Osteocyte (in vitro differentiated cells): ENCODE measurements around the gene CKAP4. TPM values are rescaled to one million over a fixed set of nuclear protein-coding genes. Genes with fewer than 3 reads are reported as not detected.

Source experiments
- DNase-seq: peaks from one replicate; pipeline ENCODE4 v3.0.0; 2021; ENCODE audit warnings: mixed read lengths; ENCODE audit not compliant: unreplicated experiment; ENCODE audit errors: extremely low spot score
- H3K27ac Mint-ChIP-seq: one replicate; pipeline ENCODE4 v1.8.0; 2021; ENCODE audit warnings: mild to moderate bottlenecking, mixed read lengths; ENCODE audit not compliant: unreplicated experiment
- H3K27me3 Mint-ChIP-seq: one replicate; pipeline ENCODE4 v1.8.0; 2021; ENCODE audit warnings: mixed read lengths; ENCODE audit not compliant: unreplicated experiment
- H3K36me3 Mint-ChIP-seq: one replicate; pipeline ENCODE4 v1.8.0; 2021; ENCODE audit warnings: mixed read lengths; ENCODE audit not compliant: unreplicated experiment
- H3K4me1 Mint-ChIP-seq: one replicate; pipeline ENCODE4 v1.8.0; 2021; ENCODE audit warnings: mixed read lengths; ENCODE audit not compliant: unreplicated experiment
- H3K4me3 Mint-ChIP-seq: one replicate; pipeline ENCODE4 v1.8.0; 2021; ENCODE audit warnings: mild to moderate bottlenecking, moderate library complexity, mixed read lengths; ENCODE audit not compliant: unreplicated experiment
- H3K9me3 Mint-ChIP-seq: one replicate; pipeline ENCODE4 v1.8.0; 2021; ENCODE audit warnings: mixed read lengths; ENCODE audit not compliant: unreplicated experiment
- long read RNA-seq: library from polyadenylated mRNA; unstranded; transcript quantifications from one replicate; pipeline ENCODE4 v2.0.0, GENCODE V29; 2021
- total RNA-seq: library from RNA; stranded (reverse); gene quantifications from 2 replicates; pipeline ENCODE4 v1.2.1, GENCODE V29; 2021
- TF ChIP-seq, protein P1 (sequence below): fragments of 200-600 bp; sonication (generic); IDR thresholded peaks from 2 replicates; pipeline ENCODE4 v1.5.0; 2021; ENCODE audit warnings: antibody characterized with exemption, mild to moderate bottlenecking, moderate library complexity

Gene CKAP4
- total RNA-seq, result 182 and 197 TPM in 2 replicates
- long read RNA-seq, transcript CKAP4-201 (2 exons, 3,093 nt), result major isoform, 38 of 99 reads
- long read RNA-seq, partial matches to known transcripts, result 0 of 99 reads
- long read RNA-seq, other reads (novel, unspliced or antisense), result 61 of 99 reads

DNA sequence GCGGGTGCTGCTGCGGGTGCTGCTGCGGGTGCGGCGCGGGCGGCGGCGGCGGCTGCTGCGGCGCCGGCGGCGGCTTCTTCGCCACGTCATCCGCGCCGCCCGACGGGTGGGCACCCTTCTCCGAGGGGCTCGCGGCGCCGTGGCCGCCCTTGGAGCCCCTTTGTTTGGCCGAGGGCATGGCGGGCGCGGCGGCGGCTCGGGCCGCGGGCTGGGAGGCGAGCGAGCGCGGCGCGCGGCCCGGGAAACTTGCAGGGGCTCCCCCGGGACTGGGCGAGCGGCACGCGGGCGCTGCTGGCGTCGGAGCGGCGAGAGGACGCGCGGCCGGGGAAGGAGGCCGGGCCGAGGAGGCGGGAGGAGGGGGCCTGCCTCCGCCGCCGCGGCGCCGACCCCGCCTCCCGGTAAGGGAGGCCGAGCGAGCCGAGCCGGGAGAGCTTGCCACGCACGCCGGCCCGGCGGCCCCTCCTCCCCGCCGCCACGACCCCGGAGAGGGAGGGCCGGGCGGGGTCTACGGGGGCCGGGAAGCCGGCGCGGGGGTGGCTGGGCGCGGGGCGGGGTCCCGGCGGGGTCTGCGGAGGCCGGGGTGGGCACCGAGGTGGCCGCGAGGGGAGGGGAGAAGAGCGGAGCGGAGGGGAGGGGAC lies at the start of gene CKAP4:
Gene CKAP4 (minus strand): TSS at position 347 of the 638 bp plus-strand sequence. CDS start 169 bp downstream, at position 178.
- H3K27me3 Mint-ChIP-seq, result no peaks in the 10 kb centered on the region
- H3K4me1 Mint-ChIP-seq, result peaks cover 49% of the 10 kb centered on the region
- peak; percentile 94 for DNase-seq
- no peaks in the 10 kb centered on the region for H3K9me3 Mint-ChIP-seq
- H3K4me3 Mint-ChIP-seq, result peak within 1 kb of the TSS; percentile 79
- peak within 1 kb of the TSS; percentile 93 for H3K27ac Mint-ChIP-seq
- TF ChIP-seq, protein P1, sequence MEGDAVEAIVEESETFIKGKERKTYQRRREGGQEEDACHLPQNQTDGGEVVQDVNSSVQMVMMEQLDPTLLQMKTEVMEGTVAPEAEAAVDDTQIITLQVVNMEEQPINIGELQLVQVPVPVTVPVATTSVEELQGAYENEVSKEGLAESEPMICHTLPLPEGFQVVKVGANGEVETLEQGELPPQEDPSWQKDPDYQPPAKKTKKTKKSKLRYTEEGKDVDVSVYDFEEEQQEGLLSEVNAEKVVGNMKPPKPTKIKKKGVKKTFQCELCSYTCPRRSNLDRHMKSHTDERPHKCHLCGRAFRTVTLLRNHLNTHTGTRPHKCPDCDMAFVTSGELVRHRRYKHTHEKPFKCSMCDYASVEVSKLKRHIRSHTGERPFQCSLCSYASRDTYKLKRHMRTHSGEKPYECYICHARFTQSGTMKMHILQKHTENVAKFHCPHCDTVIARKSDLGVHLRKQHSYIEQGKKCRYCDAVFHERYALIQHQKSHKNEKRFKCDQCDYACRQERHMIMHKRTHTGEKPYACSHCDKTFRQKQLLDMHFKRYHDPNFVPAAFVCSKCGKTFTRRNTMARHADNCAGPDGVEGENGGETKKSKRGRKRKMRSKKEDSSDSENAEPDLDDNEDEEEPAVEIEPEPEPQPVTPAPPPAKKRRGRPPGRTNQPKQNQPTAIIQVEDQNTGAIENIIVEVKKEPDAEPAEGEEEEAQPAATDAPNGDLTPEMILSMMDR, result no peak
- peaks cover 8% of the 10 kb centered on the region for H3K36me3 Mint-ChIP-seq

- Mint-ChIP-seq H3K9me3 (no peaks in the 10 kb centered on the region), H3K4me3 (no peak overlapping the region), H3K4me1 (peaks cover 25% of the 10 kb centered on the region), H3K27me3 (no peaks in the 10 kb centered on the region), H3K36me3 (no peaks in the 10 kb centered on the region), H3K27ac (no peak overlapping the region)
- TF ChIP-seq, protein P1, result no peak
- no peak for DNase-seq
Observed at GRCh38 chr12:106297075-106297474, 49.3 kb upstream of the CKAP4 start.

DNA sequence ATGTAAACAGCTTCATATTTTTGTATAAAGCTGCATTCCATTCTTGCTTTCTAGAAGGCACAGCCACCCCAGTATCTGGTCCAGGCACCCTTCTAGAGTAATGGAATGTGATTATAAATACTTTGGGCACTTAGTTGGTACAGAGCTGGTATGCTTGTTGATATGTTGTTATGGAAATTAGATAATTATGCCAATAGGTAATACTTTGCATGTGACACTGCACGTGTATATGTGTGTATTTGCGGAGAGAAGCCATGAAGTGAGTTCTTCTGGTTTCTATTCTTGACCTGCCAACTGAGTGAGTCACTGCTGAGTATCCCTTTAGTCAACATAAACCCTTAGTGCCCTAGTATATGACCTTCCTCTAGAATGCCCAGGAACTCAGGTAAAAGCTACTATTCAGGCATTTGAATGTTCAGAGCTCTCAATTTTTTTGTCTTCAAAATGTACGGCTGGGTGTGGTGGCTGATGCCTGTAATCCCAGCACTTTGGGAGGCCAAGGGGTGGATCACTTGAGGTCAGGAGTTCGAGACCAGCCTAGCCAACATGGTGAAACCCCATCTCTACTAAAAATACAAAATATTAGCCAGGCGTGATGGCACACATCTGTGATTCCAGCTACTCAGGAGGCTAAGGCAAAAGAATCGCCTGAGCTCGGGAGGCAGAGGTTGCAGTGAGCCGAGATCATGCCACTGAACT lies 48.5 kb upstream of the CKAP4 start:
- DNase-seq, result no peak
- H3K4me1 Mint-ChIP-seq, result peaks cover 17% of the 10 kb centered on the region
- TF ChIP-seq, protein P1, result no peak

GRCh38 chr12:106292339-106292738 lies 44.5 kb upstream of the CKAP4 start:
- Mint-ChIP-seq H3K27me3 (no peaks in the 10 kb centered on the region), H3K4me1 (peaks cover 16% of the 10 kb centered on the region)
- TF ChIP-seq, protein P1, result no peak

More for the DNA sequence above, 48.5 kb upstream of the CKAP4 start:
- H3K27ac Mint-ChIP-seq, result no peak overlapping the region
- no peaks in the 10 kb centered on the region for H3K27me3 Mint-ChIP-seq
- H3K4me3 Mint-ChIP-seq, result no peak overlapping the region
- no peaks in the 10 kb centered on the region for H3K36me3 Mint-ChIP-seq
- H3K9me3 Mint-ChIP-seq, result no peaks in the 10 kb centered on the region

DNA sequence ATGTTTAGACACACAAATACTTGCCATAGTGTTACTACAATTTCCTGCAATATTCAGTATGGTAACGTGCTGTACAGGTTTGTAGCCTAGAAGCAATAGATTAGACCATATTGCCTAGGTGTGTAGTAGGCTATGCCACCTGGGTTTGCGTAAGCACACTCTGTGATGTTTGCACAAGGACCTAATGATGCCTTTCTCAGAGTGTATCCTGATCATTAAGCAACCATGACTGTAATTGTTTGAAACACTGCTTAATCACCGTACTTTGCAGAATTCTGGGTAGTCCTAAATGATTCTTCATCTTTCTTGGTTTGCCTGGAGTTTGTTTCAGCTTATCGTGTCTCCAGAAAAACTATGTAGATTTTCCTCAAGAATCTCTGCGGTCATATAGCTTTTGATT lies 43.5 kb upstream of the CKAP4 start:
- Mint-ChIP-seq H3K27me3 (no peaks in the 10 kb centered on the region), H3K4me3 (no peak overlapping the region), H3K36me3 (no peaks in the 10 kb centered on the region), H3K9me3 (no peaks in the 10 kb centered on the region), H3K4me1 (peaks cover 15% of the 10 kb centered on the region), H3K27ac (no peak overlapping the region)
- DNase-seq, result no peak
- TF ChIP-seq, protein P1, result no peak

More at GRCh38 chr12:106292339-106292738, 44.5 kb upstream of the CKAP4 start:
- no peak for DNase-seq
- no peak overlapping the region for H3K4me3 Mint-ChIP-seq
- no peaks in the 10 kb centered on the region for H3K36me3 Mint-ChIP-seq
- no peaks in the 10 kb centered on the region for H3K9me3 Mint-ChIP-seq
- H3K27ac Mint-ChIP-seq, result no peak overlapping the region
